HUES48 (cell line): ENCODE results near the gene MPZL1.

Source experiments
- H3K27ac ChIP-seq: one replicate; pipeline ENCODE4 v1.7.0; 2013; ENCODE audit warnings: low read depth, low read length, inconsistent platforms
- H3K27me3 ChIP-seq: 2 replicates; pipeline ENCODE4 v1.6.1; 2013; ENCODE audit warnings: mild to moderate bottlenecking, low read length; ENCODE audit not compliant: control insufficient read depth, insufficient read depth
- H3K36me3 ChIP-seq: 2 replicates; pipeline ENCODE4 v1.6.1; 2013; ENCODE audit warnings: low read length; ENCODE audit not compliant: control insufficient read depth, insufficient read depth
- H3K4me1 ChIP-seq: 2 replicates; pipeline ENCODE4 v1.6.1; 2013; ENCODE audit warnings: mild to moderate bottlenecking, low read length; ENCODE audit not compliant: control insufficient read depth, insufficient read depth
- H3K4me3 ChIP-seq: 2 replicates; pipeline ENCODE4 v1.5.1; 2013; ENCODE audit warnings: mild to moderate bottlenecking, low read depth, low read length
- H3K9ac ChIP-seq: 2 replicates; pipeline ENCODE4 v1.6.1; 2013; ENCODE audit warnings: mild to moderate bottlenecking, low read depth, low read length, moderate library complexity
- H3K9me3 ChIP-seq: 2 replicates; pipeline ENCODE4 v1.6.1; 2013; ENCODE audit warnings: low read length; ENCODE audit not compliant: control insufficient read depth, insufficient read depth

MPZL1 gene

GRCh38 chr1:167812972-167813371, 91.2 kb downstream of the MPZL1 start:
- Histone ChIP-seq H3K4me3 (no peak overlapping the region), H3K36me3 (no peaks in the 10 kb centered on the region), H3K4me1 (no peaks in the 10 kb centered on the region), H3K9me3 (peaks cover 5% of the 10 kb centered on the region; the same call in 1 of the 2 replicates), H3K9ac (no peak overlapping the region), H3K27ac (no peak overlapping the region), H3K27me3 (no peaks in the 10 kb centered on the region)

- no peak overlapping the region for H3K9ac ChIP-seq
Observed at GRCh38 chr1:167815650-167816049, 93.9 kb downstream of the MPZL1 start.

GRCh38 chr1:167819849-167820683, 98.3 kb downstream of the MPZL1 start:
- H3K4me3 ChIP-seq = peak overlapping the region; percentile 1

More at GRCh38 chr1:167815650-167816049, 93.9 kb downstream of the MPZL1 start:
- Histone ChIP-seq H3K9me3 (peaks cover 5% of the 10 kb centered on the region; the same call in 1 of the 2 replicates), H3K36me3 (no peaks in the 10 kb centered on the region), H3K27ac (no peak overlapping the region), H3K4me3 (no peak overlapping the region), H3K27me3 (no peaks in the 10 kb centered on the region), H3K4me1 (peaks cover 4% of the 10 kb centered on the region)

GRCh38 chr1:167820684-167821355, 99.0 kb downstream of the MPZL1 start:
- no peaks in the 10 kb centered on the region for H3K36me3 ChIP-seq
- H3K27ac ChIP-seq = no peak overlapping the region
- no peak overlapping the region for H3K4me3 ChIP-seq
- H3K9ac ChIP-seq = no peak overlapping the region
- peaks cover 19% of the 10 kb centered on the region for H3K4me1 ChIP-seq
- no peaks in the 10 kb centered on the region for H3K9me3 ChIP-seq
- no peaks in the 10 kb centered on the region for H3K27me3 ChIP-seq

More at GRCh38 chr1:167819849-167820683, 98.3 kb downstream of the MPZL1 start:
- Histone ChIP-seq H3K27ac (no peak overlapping the region), H3K4me1 (peaks cover 19% of the 10 kb centered on the region), H3K36me3 (no peaks in the 10 kb centered on the region), H3K9me3 (peaks cover 5% of the 10 kb centered on the region; the same call in 1 of the 2 replicates), H3K9ac (no peak overlapping the region), H3K27me3 (no peaks in the 10 kb centered on the region)

GRCh38 chr1:167821356-167821685, 99.5 kb downstream of the MPZL1 start:
- Histone ChIP-seq H3K9me3 (no peaks in the 10 kb centered on the region), H3K36me3 (no peaks in the 10 kb centered on the region), H3K4me1 (peaks cover 19% of the 10 kb centered on the region), H3K27ac (no peak overlapping the region), H3K9ac (no peak overlapping the region), H3K27me3 (no peaks in the 10 kb centered on the region), H3K4me3 (no peak overlapping the region)

GRCh38 chr1:167821969-167822685, 100.3 kb downstream of the MPZL1 start:
- Histone ChIP-seq H3K4me3 (no peak overlapping the region), H3K27ac (no peak overlapping the region), H3K27me3 (no peaks in the 10 kb centered on the region), H3K4me1 (peaks cover 19% of the 10 kb centered on the region), H3K36me3 (no peaks in the 10 kb centered on the region), H3K9ac (no peak overlapping the region), H3K9me3 (no peaks in the 10 kb centered on the region)

- no peaks in the 10 kb centered on the region for H3K9me3 ChIP-seq
- H3K4me3 ChIP-seq = no peak overlapping the region
- no peaks in the 10 kb centered on the region for H3K36me3 ChIP-seq
- H3K4me1 ChIP-seq = peaks cover 19% of the 10 kb centered on the region
- H3K9ac ChIP-seq = no peak overlapping the region
- H3K27ac ChIP-seq = no peak overlapping the region
- H3K27me3 ChIP-seq = no peaks in the 10 kb centered on the region
Observed at GRCh38 chr1:167824163-167824794, 102.5 kb downstream of the MPZL1 start.

GRCh38 chr1:167825419-167826079, 103.8 kb downstream of the MPZL1 start:
- peaks cover 22% of the 10 kb centered on the region for H3K4me1 ChIP-seq
- H3K27me3 ChIP-seq = no peaks in the 10 kb centered on the region
- no peak overlapping the region for H3K27ac ChIP-seq
- H3K4me3 ChIP-seq = no peak overlapping the region
- no peaks in the 10 kb centered on the region for H3K9me3 ChIP-seq
- no peaks in the 10 kb centered on the region for H3K36me3 ChIP-seq
- H3K9ac ChIP-seq = no peak overlapping the region

- Histone ChIP-seq H3K27me3 (no peaks in the 10 kb centered on the region), H3K36me3 (no peaks in the 10 kb centered on the region), H3K9me3 (no peaks in the 10 kb centered on the region), H3K4me3 (no peak overlapping the region), H3K4me1 (peaks cover 24% of the 10 kb centered on the region), H3K9ac (no peak overlapping the region), H3K27ac (no peak overlapping the region)
Observed at GRCh38 chr1:167826127-167826526, 104.3 kb downstream of the MPZL1 start.

- Histone ChIP-seq H3K9me3 (no peaks in the 10 kb centered on the region), H3K4me3 (no peak overlapping the region), H3K27me3 (no peaks in the 10 kb centered on the region), H3K36me3 (no peaks in the 10 kb centered on the region), H3K27ac (no peak overlapping the region), H3K9ac (no peak overlapping the region), H3K4me1 (peaks cover 12% of the 10 kb centered on the region)
Observed at GRCh38 chr1:167829868-167830267, 108.1 kb downstream of the MPZL1 start.
